ENCODE measurements around the gene LAMA5.

DNA sequence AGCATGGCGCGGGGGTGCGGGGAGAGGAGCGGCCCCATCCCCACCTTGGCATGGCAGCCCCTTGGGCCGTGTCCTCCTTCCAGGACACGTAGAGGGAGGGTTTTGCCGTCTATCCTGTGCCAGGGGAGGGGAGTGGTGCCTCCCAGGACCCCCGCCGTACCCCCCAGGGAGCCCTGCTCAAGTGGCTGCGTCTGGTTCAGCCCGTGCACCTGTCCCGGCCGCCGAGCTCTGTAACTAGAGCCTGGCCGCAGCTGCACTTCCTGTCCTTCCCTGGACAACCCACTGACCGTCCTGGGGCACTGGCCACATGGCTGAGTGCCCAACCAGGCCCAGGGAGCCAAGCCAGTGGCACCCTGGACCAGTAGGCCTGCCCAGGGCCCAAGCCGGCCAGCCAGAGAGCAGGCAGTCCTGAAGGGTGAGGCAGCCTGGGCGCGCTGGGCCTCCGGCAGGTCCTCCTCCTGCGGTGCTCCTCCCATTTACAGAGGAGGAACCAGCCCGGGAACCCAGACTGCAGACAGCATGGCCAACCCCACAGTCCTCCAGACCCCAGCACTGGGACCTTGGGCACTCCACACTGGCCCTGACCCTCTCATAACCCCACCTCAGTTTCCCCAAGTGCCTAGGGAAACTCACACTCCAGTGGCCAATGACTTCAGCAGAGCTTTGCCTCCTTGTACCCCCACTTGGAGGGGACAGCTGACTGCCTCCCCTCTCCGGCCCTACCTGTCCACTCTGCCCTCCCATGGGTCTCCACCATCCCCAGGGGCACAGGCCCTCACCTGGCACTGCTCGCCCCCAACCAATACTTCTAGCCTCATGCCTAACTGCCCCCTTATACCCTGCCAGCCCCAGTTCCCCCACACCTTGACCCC is 8.7 kb downstream of the LAMA5 start:
- TF ChIP-seq POLR2A (IDR thresholded peaks at IDR 0.05; ENCODE audit: low read length) (no peak), GATA1 (IDR thresholded peaks at IDR 0.05; ENCODE audit: low read depth, low read length) (no peak)

Measured in erythroblast (primary cell).